Left forelimb (tissue), 1 donor: ENCODE results near the gene MYRIP.
"Not testable (repeated sequence)": the region's sequence is repeated elsewhere in the genome, so short reads cannot be mapped to it uniquely, and the experiment has no call there.

Experiments
- DNase-seq: peaks from one replicate; pipeline ENCODE4 v3.0.0-alpha.2; 2018; ENCODE audit warnings: low spot score

MYRIP gene

DNA sequence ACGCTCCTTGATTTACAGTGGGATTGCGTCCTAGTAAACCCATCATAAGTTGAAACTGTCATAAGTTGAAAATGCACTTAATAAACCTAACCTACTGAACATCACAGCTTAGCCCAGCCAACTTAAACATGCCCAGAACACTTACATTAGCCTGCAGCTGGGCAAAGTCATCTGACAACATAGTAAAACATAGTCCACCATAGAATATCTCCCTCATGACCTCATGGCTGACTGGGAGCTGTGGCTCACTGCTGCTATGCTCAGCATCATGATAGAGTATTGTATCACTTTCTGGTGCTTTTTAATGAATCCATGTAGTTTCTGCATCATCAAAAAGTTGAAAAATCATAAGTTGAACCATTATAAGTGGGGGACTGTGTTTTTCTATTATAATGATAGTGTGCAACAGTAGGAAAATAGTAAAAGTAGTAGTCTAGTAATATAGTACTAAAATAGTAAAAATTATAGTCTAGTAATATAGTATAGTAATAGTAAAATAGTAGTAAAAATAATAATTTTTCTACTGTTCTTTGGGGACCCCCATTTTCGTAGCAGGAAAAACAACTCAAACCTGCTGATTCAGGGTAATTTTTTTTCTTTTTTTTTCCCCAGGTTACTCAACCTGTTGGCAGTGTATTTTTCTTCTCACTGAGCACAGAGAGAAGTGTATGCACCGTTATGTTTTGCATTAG lies 233.5 kb downstream of the MYRIP start:
- DNase-seq, result no peak

DNA sequence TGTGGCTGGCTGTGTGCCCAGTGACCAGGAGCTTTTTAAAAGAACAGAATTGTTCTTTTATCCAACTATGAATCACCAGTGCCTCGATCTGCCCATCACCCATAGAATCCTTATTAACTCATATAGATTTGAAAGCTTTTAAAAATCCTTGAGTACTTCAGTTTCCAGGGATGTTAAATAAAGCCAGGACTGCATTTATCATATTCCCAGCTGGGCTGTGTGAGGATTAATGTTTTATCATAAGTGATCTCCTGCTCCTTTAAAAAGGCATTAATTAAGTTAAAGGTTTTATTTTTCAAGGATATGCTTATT lies 234.0 kb downstream of the MYRIP start:
- DNase-seq, result no peak

GRCh38 chr3:40044487-40044886 lies 235.1 kb downstream of the MYRIP start:
- DNase-seq, result no peak

- no peak for DNase-seq
Measured at GRCh38 chr3:40045051-40045450, 235.6 kb downstream of the MYRIP start.

GRCh38 chr3:40046149-40046548 lies 236.7 kb downstream of the MYRIP start:
- no peak for DNase-seq

DNA sequence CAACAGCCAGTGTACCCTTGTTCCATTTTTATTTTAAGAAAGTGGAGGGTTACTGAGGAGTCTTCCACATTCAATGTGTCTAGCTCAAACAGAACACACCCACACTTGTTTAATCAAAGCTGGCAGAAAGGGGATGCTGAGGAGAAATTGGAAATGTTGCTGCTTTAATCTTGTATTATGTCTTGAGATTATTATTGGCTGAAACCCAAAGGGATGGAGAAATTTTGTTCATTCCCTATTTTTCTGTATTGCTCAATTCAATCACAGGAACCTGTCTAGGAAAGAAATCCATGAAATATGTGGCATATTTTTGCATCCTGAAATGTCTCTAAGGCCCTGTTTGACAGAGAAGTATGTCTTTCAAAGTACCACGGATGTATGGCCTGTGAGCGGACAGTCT lies 238.0 kb downstream of the MYRIP start:
- DNase-seq, result no peak

GRCh38 chr3:40053663-40054062 lies 244.3 kb downstream of the MYRIP start:
- no peak for DNase-seq

GRCh38 chr3:40054568-40055222 lies 245.3 kb downstream of the MYRIP start:
- no peak for DNase-seq

DNA sequence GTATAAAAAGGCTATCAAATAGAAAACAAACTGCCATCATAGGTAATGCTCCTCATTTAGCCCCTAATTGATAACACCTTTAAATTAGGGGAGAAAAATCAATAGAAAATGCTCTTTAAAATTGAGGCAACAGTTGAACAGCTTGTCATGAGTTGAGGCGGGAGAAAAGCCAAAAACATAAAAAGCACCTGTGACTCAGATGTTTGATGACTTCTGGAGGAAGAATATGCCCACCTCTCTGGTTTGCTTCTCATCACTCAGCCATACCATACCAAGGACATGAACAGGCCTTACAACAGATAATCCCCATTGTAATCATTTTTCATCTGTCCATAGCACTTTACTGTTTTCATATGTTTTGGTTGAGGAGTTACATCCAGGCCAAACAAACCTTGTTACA lies 246.0 kb downstream of the MYRIP start:
- DNase-seq, result no peak

GRCh38 chr3:40055956-40056355 lies 246.5 kb downstream of the MYRIP start:
- DNase-seq, result no peak

DNA sequence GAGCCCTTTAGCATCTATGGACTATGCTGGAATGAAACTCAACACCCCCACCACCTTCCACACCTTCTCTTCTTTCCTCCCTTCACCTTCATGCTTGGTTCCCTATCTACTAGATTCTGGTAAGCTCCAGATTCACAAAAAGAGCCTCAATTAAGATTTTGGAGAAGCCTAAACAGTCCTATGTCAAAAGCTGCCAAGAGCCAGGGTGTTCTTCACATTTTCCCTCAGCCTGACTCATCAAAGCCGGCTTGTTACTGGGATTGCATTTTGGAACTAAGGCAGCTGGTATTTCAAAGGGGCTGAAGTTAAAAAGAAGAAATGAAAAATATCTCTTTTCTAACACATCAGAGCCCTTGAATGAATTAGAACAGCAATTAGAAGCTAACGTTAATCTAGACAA lies 247.7 kb downstream of the MYRIP start:
- DNase-seq, result no peak

GRCh38 chr3:40057786-40058185 lies 248.4 kb downstream of the MYRIP start:
- DNase-seq, result no peak

- DNase-seq, result no peak
Measured at GRCh38 chr3:40068636-40069035, 259.2 kb downstream of the MYRIP start.

DNA sequence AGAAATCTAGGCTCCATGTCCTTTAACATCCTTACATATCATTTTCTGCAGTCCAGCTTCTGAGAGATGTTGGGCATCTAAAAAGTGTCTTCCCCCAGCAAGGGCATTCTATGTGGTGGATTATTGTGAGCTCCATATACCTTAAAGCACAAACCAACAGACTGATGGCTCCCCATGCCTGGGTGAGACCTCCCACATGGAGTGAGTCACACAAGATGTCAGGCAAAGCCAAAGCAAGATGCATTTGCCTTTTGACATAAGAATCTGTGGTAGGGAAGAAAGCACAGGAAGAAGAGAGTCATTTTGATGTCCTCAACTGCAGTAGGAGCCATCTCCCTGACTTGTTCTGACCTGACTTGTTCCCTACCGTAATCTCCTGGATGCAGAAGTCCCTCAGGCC lies 261.4 kb downstream of the MYRIP start:
- DNase-seq, result no peak

DNA sequence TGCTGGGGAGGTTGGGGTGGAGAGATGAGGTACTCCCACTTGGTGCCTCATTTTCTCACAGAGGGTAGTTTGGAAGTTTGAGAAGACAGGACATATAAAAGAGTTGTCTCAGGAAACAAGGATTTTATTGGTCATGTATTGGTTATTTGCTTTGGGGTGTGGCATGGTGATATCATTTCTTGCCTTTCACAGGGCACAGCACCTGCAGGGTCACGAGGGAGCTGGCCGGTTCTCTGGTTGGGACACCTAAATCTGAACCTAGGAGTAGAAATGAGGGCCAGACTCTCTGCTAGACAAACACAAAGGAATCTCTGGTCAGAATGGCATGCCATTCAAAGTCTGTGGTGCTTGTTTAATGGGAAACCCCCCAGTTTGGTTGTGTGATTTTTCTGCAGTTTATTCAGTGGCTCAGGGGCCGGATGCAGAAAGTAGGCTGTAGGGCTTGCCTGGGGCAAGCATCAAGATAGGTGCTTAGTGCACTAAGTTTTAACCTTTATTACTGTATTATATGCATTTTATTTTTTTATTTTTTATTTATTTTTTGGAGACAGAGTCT lies 262.4 kb downstream of the MYRIP start:
- no peak for DNase-seq

- no peak for DNase-seq
Measured at GRCh38 chr3:40073310-40074007, 264.1 kb downstream of the MYRIP start.

GRCh38 chr3:40077139-40077538 lies 267.7 kb downstream of the MYRIP start:
- DNase-seq, result not testable (repeated sequence)

DNA sequence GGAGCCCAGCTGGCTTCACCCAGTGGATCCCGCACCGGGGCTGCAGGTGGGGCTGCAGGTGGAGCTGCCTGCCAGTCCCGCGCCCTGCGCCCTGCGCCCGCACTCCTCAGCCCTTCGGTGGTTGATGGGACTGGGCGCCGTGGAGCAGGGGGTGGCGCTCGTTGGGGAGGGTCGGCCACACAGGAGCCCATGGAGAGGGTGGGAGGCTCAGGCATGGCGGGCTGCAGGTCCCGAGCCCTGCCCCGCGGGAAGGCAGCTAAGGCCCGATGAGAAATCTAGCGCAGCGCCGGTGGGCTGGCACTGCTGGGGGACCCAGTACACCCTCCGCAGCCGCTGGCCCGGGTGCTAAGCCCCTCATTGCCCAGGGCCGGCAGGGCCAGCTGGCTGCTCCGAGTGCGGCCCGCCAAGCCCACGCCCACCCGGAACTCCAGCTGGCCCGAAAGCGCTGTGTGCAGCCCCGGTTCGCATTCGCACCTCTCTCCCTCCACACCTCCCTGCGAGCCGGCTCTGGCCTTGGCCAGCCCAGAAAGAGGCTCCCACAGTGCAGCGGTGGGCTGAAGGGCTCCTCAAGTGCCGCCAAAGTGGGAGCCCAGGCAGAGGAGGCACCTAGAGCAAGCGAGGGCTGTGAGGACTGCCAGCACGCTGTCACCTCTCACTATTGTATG lies 268.6 kb downstream of the MYRIP start:
- DNase-seq, result not testable (repeated sequence)

GRCh38 chr3:40078590-40078989 lies 269.2 kb downstream of the MYRIP start:
- DNase-seq, result no peak

DNA sequence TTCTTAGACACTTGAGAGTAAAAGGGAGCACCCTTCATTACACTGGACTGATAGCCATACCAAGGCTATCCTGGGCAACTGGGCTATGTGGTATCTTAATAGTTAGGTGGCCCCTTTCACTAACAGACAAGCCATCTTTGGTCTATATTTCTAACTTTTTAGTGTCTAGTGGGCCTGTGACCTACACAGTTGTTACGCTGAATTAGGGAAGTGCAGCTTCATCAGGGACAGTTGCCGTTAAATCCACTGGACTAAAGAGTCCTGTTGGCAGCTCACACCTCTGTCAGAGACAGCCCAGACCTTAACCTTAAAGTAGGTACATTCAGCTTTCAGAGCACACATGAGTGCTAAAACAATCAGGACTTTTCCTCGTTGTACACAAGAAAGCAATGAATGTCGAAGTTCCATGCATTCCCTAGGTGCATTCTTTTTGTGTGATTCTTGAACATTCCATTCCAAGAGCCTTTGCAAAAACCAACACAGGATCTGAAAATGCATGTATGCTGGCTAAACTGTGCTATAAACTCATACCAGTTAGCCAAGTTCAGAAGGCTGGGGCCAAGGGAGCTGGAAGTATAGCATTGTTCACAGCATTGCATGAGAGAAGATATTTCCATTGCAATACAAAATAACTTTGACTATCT lies 269.9 kb downstream of the MYRIP start:
- DNase-seq, result no peak

DNA sequence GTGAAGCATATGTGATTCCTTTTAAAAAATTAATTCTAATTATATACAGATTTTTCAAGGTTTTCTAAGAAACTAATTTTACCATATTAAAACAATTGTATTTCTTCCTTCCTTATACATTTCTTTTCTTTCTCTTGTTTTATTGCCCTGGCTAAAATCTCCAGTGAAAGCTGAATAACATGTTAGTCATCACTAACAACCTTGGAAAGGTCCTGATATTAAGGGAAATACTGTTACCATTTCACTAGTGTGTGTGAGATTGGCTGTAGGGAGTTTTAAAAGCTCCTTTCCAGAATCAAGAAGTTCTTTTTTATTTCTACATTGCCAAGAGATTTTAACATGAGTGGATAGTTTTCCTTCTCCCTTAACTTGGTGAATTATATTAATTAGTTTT lies 270.4 kb downstream of the MYRIP start:
- DNase-seq, result no peak

DNA sequence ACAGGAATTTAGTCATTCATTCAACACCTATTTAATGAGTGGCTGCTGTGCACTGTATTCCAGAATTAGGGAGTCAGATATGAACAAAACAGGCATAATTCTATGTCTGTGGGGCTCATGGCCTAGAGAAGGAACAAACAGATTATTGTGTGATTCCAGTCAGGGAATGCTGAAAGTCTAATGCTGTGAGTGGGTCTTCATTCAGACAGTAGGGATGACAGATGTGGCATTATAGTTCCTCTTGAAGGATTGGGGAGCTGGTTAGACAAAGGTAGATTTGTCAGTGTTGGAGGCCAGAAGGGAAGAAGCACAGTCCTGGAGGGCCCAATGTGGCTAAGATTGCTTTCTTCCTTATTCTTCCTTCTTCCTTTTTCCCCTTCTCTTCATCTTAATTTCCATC lies 273.7 kb downstream of the MYRIP start:
- DNase-seq, result no peak
